Stimulated activated CD8-positive, alpha-beta memory T cell treated with anti-CD3 and anti-CD28 coated beads, Interleukin-12 subunit alpha, Interleukin-12 subunit beta, amount 100 ng/mL, for 4 hours (primary cell): ENCODE data around the gene ELK4.

ENCODE experiments used
- DNase-seq: peaks from one replicate; pipeline ENCODE4 v3.0.0-alpha.2; 2020; ENCODE audit warnings: low read depth

ELK4 gene, protein sequence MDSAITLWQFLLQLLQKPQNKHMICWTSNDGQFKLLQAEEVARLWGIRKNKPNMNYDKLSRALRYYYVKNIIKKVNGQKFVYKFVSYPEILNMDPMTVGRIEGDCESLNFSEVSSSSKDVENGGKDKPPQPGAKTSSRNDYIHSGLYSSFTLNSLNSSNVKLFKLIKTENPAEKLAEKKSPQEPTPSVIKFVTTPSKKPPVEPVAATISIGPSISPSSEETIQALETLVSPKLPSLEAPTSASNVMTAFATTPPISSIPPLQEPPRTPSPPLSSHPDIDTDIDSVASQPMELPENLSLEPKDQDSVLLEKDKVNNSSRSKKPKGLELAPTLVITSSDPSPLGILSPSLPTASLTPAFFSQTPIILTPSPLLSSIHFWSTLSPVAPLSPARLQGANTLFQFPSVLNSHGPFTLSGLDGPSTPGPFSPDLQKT

DNA sequence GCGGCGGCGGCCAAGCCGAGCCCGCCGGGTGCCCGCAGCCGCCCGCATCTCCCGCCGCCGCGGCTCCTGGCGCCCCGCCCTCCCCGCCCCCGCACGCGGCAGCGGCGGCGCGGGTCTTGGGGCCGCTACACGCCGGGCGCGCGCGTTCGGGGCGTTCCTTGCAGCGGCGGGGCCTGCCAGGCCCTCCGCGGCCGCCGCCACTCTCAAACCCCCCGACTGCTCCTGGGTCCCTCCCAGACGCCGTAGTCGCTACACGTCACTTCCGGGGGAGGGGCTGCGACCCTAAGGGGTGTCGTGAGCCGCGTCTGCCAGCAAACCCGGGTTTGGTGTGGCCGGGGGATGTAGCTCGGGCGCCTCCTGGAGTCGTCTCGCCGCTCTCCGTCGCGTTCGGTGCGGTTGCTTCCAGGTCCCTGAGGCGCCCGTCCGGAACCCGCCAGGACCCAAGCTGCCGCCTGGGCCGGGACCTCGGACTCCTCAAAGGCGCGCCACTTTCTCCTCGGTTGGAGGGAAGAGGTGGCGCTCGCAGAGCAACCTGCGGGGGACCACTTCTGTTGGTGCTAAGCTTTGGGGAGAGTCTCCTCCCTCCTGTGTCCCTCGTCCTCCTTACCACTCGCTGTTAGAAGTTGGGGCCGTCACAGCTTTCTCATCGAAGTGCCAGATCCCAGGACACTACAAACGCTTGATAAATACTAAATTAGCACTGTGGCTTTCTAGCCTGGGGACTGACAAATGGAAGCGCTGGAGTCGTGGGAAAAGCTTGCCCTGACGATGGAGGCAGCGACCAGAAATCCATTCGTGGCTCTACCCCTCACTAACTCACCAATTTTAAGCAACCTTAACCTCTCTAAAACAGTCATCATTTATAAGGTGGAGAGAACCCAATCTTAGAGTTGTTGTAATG, at the start of gene ELK4:
ELK4 (minus strand) TSS at position 244 of the 901 bp plus-strand sequence. CDS start 8,129 bp downstream, outside the sequence.
- DNase-seq = peak; percentile 99

DNA sequence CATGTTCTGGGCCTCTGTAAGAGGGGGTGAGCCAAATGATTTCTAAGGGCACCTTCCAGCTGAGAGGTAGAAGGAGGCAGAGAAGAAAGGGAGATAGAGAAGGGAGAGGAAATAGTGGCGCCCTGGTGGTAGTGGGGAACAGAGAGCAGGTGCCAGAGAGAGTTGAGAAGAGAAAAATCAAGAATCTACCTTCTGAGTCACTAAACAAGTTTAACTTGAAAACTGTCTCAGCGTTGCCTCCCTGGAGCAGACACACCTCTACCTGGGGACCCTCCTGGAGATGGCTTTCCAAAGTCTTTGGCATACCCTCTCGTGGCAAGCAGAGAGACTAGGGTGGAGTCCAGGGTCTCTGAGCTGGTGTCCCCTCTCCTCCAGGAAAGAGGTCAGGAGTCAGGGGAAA, 49.6 kb upstream of the ELK4 start:
- DNase-seq = no peak

GRCh38 chr1:205680073-205680851, 48.5 kb upstream of the ELK4 start, which contains the start of gene SLC45A3:
Gene SLC45A3 (minus strand): TSS chr1:205680509. CDS start chr1:205664656, 15,853 bp downstream.
- peak; percentile 34 for DNase-seq

DNA sequence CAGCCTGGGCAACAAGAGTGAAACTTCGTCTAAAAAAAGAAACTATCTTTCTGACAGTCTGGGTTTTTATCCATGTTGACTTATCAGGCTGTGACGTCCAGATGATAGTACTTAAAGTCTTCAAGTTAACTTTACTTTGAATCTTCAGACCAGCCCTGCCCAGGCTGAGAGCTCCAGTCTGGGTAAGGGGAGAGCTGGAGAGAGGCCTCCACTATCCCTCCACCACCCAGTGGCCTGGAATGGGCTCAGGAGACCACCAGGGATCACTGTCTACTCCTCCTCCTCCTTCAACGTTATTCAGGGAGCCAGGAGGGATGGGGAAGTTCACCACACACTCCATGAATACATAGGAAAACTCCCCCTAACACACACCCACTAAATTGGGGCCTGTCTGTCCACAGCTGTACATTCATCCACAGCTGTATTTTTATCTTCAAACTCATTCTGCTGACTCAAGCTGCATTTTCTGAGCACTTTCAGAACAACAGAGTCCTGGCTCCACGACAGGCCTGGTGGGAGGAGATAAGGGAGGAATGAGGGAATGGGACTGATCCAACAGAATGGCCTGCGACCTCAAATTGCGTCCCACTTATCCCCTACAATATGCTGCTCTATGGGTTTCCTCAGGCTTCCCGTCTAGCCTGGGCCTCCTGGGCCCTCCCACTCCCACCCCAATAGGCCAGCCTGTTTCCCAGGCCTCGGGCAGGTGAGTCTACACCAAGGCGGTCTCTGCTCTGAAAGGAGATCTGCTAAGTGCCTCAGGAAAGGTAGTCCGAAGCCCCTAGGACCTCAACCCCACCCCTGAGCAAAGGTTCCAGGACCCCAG, 46.7 kb upstream of the ELK4 start:
- DNase-seq = no peak

DNA sequence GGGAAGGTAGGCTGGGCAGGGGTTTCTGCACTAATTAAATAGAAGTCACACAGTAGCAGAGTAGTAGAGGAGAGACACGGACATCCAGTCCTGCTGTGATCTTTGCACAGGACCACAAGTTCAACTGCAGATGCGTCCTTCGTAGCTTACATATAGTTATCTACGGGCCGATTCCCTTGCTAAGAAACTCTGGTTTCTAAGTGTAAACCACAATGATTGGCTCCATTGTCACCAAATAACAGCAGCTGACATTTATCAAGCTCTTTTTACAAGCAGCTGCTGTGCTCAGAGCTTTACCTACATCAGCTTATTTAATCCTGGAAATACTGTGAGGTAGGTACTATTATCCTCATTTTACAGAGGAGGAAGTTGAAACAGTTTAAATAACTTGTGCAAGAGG, 45.4 kb upstream of the ELK4 start:
- DNase-seq = no peak

DNA sequence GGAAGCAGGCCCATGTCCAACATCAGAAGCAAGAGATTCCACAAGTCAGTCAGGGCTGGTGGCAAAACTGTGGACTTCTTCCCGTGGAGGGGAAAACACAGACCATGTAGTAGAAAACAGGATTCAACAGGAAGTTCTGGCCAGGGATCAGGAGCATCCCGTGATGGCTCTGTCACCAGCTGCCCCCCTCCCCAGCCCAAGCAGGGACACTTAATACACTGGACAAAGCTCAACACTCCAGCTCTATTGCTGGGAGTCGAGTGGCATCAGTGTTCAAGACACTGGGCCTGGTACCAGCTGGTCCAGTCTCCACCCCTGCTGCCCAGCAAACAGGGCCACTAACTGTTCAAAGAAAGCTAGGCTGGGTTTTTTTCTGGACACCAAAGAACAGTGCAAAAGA, 44.8 kb upstream of the ELK4 start:
- DNase-seq = no peak

DNA sequence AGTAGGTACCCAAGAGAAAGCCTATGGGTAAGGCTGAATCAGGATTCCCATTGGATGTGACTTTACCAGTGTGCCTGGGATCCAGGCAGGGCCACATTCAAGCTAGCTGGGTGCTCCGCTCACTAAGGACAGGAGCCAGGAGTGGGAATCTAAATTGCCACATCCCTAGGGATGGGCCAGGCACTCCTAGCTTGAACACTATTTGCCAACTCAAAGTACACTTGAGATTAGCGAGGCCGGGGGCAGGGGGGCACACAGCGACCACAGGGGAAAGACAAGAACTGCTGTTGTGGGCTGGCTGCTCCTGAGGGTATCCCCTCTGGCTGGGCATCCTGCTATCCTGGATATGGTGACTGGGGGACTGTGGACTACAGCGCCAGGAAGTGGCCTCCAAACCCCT, 44.2 kb upstream of the ELK4 start:
- no peak for DNase-seq

- no peak for DNase-seq
Observed at GRCh38 chr1:205675247-205675646, 43.4 kb upstream of the ELK4 start.

DNA sequence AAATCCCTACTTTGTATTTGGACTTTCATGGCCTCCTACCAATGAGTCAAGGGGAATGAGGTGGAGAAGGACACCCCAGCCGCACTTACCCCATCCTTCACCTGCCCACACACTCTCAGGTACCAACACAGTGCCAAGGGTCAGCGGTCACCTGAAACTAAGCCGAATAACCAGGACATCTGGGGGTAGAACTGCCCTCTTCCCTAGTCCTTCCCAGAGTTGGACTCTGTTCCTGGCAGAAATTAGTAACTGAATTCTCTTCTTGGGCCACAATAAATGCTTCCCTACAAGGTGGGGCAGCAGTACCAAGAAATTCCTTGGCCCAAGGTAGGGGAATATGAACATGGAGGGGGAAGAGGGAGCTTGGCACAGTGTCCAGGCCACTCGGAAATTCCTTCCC, 41.2 kb upstream of the ELK4 start:
- no peak for DNase-seq

DNA sequence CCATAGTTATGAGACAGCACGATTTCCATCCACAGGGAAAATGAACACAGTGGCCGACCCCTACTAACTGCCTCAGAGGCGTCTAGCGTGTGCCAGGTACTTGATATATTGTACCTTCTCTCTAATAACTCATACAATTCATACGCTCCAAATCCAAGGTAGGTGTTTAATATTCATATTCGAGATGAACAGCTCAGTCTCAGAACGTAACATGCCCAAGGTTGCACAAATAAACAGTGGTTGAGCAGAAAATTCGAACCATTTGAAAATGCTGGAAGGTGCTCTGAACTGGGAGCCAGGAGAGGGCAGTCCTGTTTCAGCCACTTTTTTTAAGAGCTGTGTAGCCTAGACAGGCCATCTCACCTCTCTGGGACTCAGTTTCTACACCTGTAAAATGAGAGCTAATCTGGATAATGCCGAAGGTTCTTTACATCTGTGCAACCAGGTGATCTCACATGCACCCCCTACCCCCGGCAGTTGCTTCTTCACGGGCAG, 40.6 kb upstream of the ELK4 start:
- no peak for DNase-seq

GRCh38 chr1:205670611-205671430, 39.0 kb upstream of the ELK4 start:
- DNase-seq = no peak

- DNase-seq = no peak
Observed at GRCh38 chr1:205670150-205670446, 38.3 kb upstream of the ELK4 start.

DNA sequence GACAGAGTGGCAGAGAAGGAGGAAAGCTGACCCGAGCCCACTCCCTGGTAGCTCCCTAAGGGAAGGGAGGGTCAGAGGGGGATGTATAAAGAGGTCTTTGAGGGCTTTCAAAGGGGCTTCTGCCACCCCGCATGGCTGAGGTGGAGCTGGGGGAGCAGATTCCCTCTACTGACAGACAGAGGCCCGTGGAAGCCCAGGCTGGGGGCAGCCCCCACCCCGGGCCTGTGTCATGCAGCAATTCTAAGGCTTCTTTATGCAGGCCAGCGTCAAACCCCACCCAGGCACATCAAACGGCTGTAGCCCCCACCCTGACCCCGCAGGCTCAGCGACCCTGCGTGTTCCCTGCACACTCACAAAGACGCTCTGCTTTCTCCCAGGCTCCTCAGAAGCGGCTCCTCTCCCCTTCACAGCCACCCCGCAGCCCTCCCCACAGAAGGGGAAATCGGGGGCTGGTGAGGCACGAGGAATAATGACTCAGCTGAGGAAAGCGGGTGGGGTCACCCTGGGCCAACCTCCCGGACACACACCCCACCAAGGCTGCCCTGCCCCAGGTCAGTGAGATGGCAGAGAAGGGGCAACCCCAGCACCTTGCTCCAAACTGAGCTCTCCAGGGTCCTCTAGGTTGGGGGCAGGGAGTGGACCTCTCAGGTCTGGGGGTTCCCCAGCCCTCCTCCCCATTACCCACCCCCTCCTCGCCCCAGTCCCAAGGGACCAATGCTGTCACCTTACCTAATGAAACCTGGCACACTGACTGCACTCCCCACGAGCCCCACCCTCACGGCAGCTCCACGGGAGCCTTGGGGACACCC, 37.7 kb upstream of the ELK4 start:
- no peak for DNase-seq

- DNase-seq = no peak
Observed at GRCh38 chr1:205668951-205669340, 37.1 kb upstream of the ELK4 start.

GRCh38 chr1:205667909-205668643, 36.3 kb upstream of the ELK4 start:
- DNase-seq = no peak

GRCh38 chr1:205666372-205667166, 34.8 kb upstream of the ELK4 start:
- DNase-seq = no peak

DNA sequence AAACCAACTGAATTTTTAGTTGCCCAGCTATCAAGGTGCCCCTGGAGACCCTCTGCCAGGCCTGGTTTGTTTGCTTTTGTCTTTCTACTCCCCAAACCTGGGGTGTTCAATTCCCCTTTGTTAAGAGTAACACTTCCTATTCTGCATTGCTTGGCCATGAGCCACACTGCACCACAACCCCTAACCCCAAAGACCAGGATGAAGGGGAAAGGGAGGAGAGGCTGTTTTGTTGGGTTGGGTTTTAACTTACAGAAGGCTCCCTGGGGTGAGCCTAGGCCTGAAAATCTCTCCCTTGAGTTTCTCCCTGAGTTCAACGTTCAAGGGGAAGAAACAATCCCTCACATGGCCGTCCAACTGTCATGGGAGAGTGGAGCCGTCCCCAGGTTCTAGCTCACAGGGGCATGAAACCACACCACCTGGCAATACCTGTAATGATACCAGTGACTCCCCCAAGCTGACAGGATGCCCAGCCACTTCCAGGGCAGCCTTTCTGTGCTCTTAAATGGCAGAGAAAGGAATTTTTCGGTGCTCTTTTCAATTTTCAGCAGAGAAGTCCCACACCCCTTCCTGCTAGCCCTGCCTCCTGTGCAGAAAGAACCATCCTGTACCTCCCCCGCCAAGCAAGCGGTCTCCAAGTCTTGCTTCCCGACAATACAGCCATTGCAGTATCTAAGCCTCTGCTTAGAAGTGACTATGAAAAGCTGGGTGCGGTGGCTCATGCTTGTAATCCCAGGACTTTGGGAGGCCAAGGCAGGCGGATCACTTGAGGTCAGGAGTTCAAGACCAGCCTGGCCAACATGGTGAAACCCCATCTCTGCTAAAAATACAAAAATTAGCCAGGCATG, 33.6 kb upstream of the ELK4 start:
- DNase-seq = no peak
